ENCODE measurements around the gene FGD1. TPM values are rescaled to one million over a fixed set of nuclear protein-coding genes. Genes with fewer than 3 reads are reported as not detected.

Gene FGD1
- total and polyA plus RNA-seq, 2 donors (not counting 3 experiments of a cell fraction or from before 2014, with no cell fraction given): 6.3 to 19.6 TPM

DNA sequence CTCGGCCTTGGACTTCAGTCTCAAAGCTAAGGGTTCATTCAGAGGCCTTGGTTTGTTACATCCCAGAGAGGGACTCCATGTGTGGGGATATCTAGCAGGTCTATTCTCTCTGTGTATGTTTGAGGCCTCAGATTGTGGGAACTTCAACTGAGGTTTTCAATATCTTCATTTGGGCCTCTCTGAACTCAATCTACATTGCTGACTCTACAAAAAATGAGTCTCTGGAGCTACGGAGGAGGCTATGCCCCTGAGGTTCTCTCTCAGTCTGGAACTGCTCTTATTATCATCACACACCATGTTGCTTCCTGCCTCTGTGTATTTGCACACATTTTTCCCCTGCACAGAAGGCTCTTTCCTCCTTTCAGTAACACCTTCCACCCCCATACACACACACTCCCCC is 60.9 kb downstream of the FGD1 start:
- POLR2A ChIA-PET: no interaction called here
- intact Hi-C loops (cut with micrococcal nuclease): no loop called here

More for the DNA sequence above, 60.9 kb downstream of the FGD1 start:
- no peaks in the 10 kb centered on the region for H3K27me3 ChIP-seq (ENCODE audit: control insufficient read depth in 2 of 2, insufficient read depth in 2 of 2, low read length in 2 of 2)
- FAIRE-seq (no peak), DNase-seq (ENCODE audit: low read depth, low spot score) (no peak)
- TF ChIP-seq POLR2A (IDR thresholded peaks at IDR 0.05; ENCODE audit: low read depth, low read length): no peak
- no peak for TF ChIP-seq EZH2 (IDR thresholded peaks at IDR 0.05; ENCODE audit: borderline replicate concordance, low read depth, low read length, severe bottlenecking)
- TF ChIP-seq, protein P1, sequence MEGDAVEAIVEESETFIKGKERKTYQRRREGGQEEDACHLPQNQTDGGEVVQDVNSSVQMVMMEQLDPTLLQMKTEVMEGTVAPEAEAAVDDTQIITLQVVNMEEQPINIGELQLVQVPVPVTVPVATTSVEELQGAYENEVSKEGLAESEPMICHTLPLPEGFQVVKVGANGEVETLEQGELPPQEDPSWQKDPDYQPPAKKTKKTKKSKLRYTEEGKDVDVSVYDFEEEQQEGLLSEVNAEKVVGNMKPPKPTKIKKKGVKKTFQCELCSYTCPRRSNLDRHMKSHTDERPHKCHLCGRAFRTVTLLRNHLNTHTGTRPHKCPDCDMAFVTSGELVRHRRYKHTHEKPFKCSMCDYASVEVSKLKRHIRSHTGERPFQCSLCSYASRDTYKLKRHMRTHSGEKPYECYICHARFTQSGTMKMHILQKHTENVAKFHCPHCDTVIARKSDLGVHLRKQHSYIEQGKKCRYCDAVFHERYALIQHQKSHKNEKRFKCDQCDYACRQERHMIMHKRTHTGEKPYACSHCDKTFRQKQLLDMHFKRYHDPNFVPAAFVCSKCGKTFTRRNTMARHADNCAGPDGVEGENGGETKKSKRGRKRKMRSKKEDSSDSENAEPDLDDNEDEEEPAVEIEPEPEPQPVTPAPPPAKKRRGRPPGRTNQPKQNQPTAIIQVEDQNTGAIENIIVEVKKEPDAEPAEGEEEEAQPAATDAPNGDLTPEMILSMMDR (IDR thresholded peaks at IDR 0.05; ENCODE audit: extremely low read depth in 1 of 2, insufficient read depth in 1 of 2, low read depth in 1 of 2, low read length in 2 of 2): no peak
- no peak for TF ChIP-seq FOS (IDR thresholded peaks at IDR 0.05; ENCODE audit: borderline replicate concordance, insufficient read depth, low read length)
- TF ChIP-seq JUN (IDR thresholded peaks at IDR 0.05; ENCODE audit: borderline replicate concordance, insufficient read depth, insufficient read length, low read depth): no peak
- TF ChIP-seq MYC (IDR thresholded peaks at IDR 0.05; ENCODE audit: low read depth, low read length): no peak
- TF ChIP-seq POLR2AphosphoS5 (IDR thresholded peaks at IDR 0.05; ENCODE audit: insufficient read depth, low read depth, low read length): no peak
- no peak for TF ChIP-seq GATA2 (IDR thresholded peaks at IDR 0.05; ENCODE audit: insufficient read depth, insufficient read length, low read depth, low read length)
- TF ChIP-seq, protein P2, sequence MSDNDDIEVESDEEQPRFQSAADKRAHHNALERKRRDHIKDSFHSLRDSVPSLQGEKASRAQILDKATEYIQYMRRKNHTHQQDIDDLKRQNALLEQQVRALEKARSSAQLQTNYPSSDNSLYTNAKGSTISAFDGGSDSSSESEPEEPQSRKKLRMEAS (IDR thresholded peaks at IDR 0.05; ENCODE audit: insufficient read depth, insufficient read length): no peak
- H3K27ac ChIP-seq (ENCODE audit: insufficient read depth, low read depth, low read length): no peak overlapping the region
- no peaks in the 10 kb centered on the region for H3K4me1 ChIP-seq (ENCODE audit: control insufficient read depth, extremely low read depth, insufficient read depth, low read length)
- no peak overlapping the region for H3K9ac ChIP-seq (replicated peaks; ENCODE audit: extremely low read depth, insufficient read depth, low read length)
- H3K4me3 ChIP-seq (replicated peaks in 1 of 3; ENCODE audit: insufficient read depth in 1 of 3, low read depth in 1 of 3, low read length in 3 of 3): no peak overlapping the region
- H3K36me3 ChIP-seq (ENCODE audit: control insufficient read depth in 2 of 2, extremely low read depth in 1 of 2, insufficient read depth in 2 of 2, low read length in 2 of 2): no peaks in the 10 kb centered on the region
- H3K9me3 ChIP-seq (replicated peaks; ENCODE audit: control insufficient read depth, insufficient read depth, low read length): no peaks in the 10 kb centered on the region
- no peak overlapping the region for H2AFZ ChIP-seq (ENCODE audit: low read depth, low read length)
- H3K9me1 ChIP-seq (replicated peaks; ENCODE audit: control insufficient read depth, extremely low read depth, insufficient read depth, low read length): no peaks in the 10 kb centered on the region
- dilution Hi-C loops (cut with MboI; ENCODE audit: extremely low pct_ligation_motif_present, low sequenced_read_pairs): no loop called here
- H3K4me2 ChIP-seq (ENCODE audit: insufficient read depth, low read length): no peak overlapping the region
- no peaks in the 10 kb centered on the region for H3K79me2 ChIP-seq (ENCODE audit: control insufficient read depth, insufficient read depth, low read length)
- CTCF ChIA-PET: no interaction called here
- no TSS peak for BruUV-seq (replicated peaks)
- H4K20me1 ChIP-seq (replicated peaks; ENCODE audit: control insufficient read depth, extremely low read depth, insufficient read depth, low read length): no peaks in the 10 kb centered on the region

Measured in endothelial cell of umbilical vein (primary cell).